Renal cortex interstitium (tissue), 15 donors: ENCODE results near the gene HTRA1. TPM values are rescaled to one million over a fixed set of nuclear protein-coding genes. Genes with fewer than 3 reads are reported as not detected.

Experiments
- DNase-seq, 11 donors: peaks; one replicate each; pipeline ENCODE4 v3.0.0-alpha.2; 2013; ENCODE audit warnings: low read depth in 9 of 11, low spot score in 4 of 11; ENCODE audit errors: extremely low read depth in 1 of 11
- long read RNA-seq, 16 experiments: transcript quantifications; one replicate each; lab custom pipeline, GENCODE V29; 2026
- polyA plus RNA-seq, 3 donors: library from polyadenylated mRNA; unstranded; fragments of 120-200 nt; gene quantifications; one replicate each; pipeline ENCODE4 v1.2.1, GENCODE V29; 2013; ENCODE audit not compliant: insufficient read length in 3 of 3

HTRA1 gene
- 100 to 1,000 TPM; 158 to 183 (median 158) TPM for polyA plus RNA-seq
- long read RNA-seq, donor 1, transcript HTRA1-201 (9 exons, 2,120 nt), result major isoform, 47 of 55 reads
- long read RNA-seq, donor 1, partial matches to known transcripts, result 6 of 55 reads
- long read RNA-seq, donor 1, other reads (novel, unspliced or antisense), result 0 of 55 reads
- long read RNA-seq, donor 2, transcript HTRA1-201 (9 exons, 2,120 nt), result major isoform, 34 of 42 reads
- long read RNA-seq, donor 2, transcript HTRA1-202 (6 exons, 1,214 nt), result minor isoform, 8 of 42 reads
- long read RNA-seq, donor 2, partial matches to known transcripts, result 0 of 42 reads
- long read RNA-seq, donor 2, other reads (novel, unspliced or antisense), result 0 of 42 reads
- long read RNA-seq, donor 3, transcript HTRA1-201 (9 exons, 2,120 nt), result major isoform, 67 of 84 reads
- long read RNA-seq, donor 3, transcript HTRA1-202 (6 exons, 1,214 nt), result minor isoform, 5 of 84 reads
- long read RNA-seq, donor 3, partial matches to known transcripts, result 7 of 84 reads
- long read RNA-seq, donor 3, other reads (novel, unspliced or antisense), result 5 of 84 reads
- long read RNA-seq, donor 4, transcript HTRA1-201 (9 exons, 2,120 nt), result major isoform, 42 of 56 reads
- long read RNA-seq, donor 4, partial matches to known transcripts, result 10 of 56 reads
- long read RNA-seq, donor 4, other reads (novel, unspliced or antisense), result 0 of 56 reads
- long read RNA-seq, donor 5, result 0 reads
- long read RNA-seq, donor 6, transcript HTRA1-201 (9 exons, 2,120 nt), result major isoform, 35 of 39 reads
- long read RNA-seq, donor 6, partial matches to known transcripts, result 0 of 39 reads
- long read RNA-seq, donor 6, other reads (novel, unspliced or antisense), result 0 of 39 reads
- long read RNA-seq, donor 7, transcript HTRA1-201 (9 exons, 2,120 nt), result major isoform, 33 of 85 reads
- long read RNA-seq, donor 7, transcript HTRA1-202 (6 exons, 1,214 nt), result minor isoform, 5 of 85 reads
- long read RNA-seq, donor 7, partial matches to known transcripts, result 47 of 85 reads
- long read RNA-seq, donor 7, other reads (novel, unspliced or antisense), result 0 of 85 reads
- long read RNA-seq, donor 8, transcript HTRA1-202 (6 exons, 1,214 nt), result minor isoform, 6 of 130 reads
- long read RNA-seq, donor 8, transcript HTRA1-201 (9 exons, 2,120 nt), result major isoform, 73 of 130 reads
- long read RNA-seq, donor 8, partial matches to known transcripts, result 51 of 130 reads
- long read RNA-seq, donor 8, other reads (novel, unspliced or antisense), result 0 of 130 reads
- long read RNA-seq, donor 9, transcript HTRA1-201 (9 exons, 2,120 nt), result major isoform, 49 of 71 reads
- long read RNA-seq, donor 9, transcript HTRA1-202 (6 exons, 1,214 nt), result minor isoform, 8 of 71 reads
- long read RNA-seq, donor 9, partial matches to known transcripts, result 14 of 71 reads
- long read RNA-seq, donor 9, other reads (novel, unspliced or antisense), result 0 of 71 reads
- long read RNA-seq, donor 10, transcript HTRA1-201 (9 exons, 2,120 nt), result major isoform, 43 of 55 reads
- long read RNA-seq, donor 10, transcript HTRA1-202 (6 exons, 1,214 nt), result minor isoform, 12 of 55 reads
- long read RNA-seq, donor 10, partial matches to known transcripts, result 0 of 55 reads
- long read RNA-seq, donor 10, other reads (novel, unspliced or antisense), result 0 of 55 reads
- long read RNA-seq, donor 11, transcript HTRA1-201 (9 exons, 2,120 nt), result major isoform, 34 of 36 reads
- long read RNA-seq, donor 11, partial matches to known transcripts, result 0 of 36 reads
- long read RNA-seq, donor 11, other reads (novel, unspliced or antisense), result 0 of 36 reads
- long read RNA-seq, donor 12, transcript HTRA1-201 (9 exons, 2,120 nt), result major isoform, 21 of 24 reads
- long read RNA-seq, donor 12, partial matches to known transcripts, result 0 of 24 reads
- long read RNA-seq, donor 12, other reads (novel, unspliced or antisense), result 0 of 24 reads
- long read RNA-seq, donor 13, result 0 reads
- long read RNA-seq, donor 14, transcript HTRA1-201 (9 exons, 2,120 nt), result major isoform, 56 of 79 reads
- long read RNA-seq, donor 14, transcript HTRA1-202 (6 exons, 1,214 nt), result minor isoform, 6 of 79 reads
- long read RNA-seq, donor 14, partial matches to known transcripts, result 17 of 79 reads
- long read RNA-seq, donor 14, other reads (novel, unspliced or antisense), result 0 of 79 reads
- long read RNA-seq, donor 15, transcript HTRA1-201 (9 exons, 2,120 nt), result major isoform, 18 of 27 reads
- long read RNA-seq, donor 15, partial matches to known transcripts, result 5 of 27 reads
- long read RNA-seq, donor 15, other reads (novel, unspliced or antisense), result 0 of 27 reads
- long read RNA-seq, donor 16, transcript HTRA1-202 (6 exons, 1,214 nt), result minor isoform, 9 of 155 reads
- long read RNA-seq, donor 16, transcript HTRA1-201 (9 exons, 2,120 nt), result major isoform, 110 of 155 reads
- long read RNA-seq, donor 16, partial matches to known transcripts, result 31 of 155 reads
- long read RNA-seq, donor 16, other reads (novel, unspliced or antisense), result 5 of 155 reads

DNA sequence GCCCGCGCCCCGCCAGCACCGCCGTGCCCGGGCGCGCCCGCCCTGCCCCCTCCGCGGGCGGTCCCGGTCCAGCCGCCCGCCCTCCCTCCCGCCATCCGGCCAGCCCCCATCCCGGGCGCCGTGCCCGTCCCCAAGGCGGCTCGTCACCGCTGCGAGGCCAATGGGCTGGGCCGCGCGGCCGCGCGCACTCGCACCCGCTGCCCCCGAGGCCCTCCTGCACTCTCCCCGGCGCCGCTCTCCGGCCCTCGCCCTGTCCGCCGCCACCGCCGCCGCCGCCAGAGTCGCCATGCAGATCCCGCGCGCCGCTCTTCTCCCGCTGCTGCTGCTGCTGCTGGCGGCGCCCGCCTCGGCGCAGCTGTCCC lies at the start of gene HTRA1:
HTRA1 (plus strand) TSS at position 187 of the 362 bp plus-strand sequence; CDS start at position 287, 100 bp downstream.
- peak in 4 of 11 donors; percentile 50 to 68 (median 62) for DNase-seq

DNA sequence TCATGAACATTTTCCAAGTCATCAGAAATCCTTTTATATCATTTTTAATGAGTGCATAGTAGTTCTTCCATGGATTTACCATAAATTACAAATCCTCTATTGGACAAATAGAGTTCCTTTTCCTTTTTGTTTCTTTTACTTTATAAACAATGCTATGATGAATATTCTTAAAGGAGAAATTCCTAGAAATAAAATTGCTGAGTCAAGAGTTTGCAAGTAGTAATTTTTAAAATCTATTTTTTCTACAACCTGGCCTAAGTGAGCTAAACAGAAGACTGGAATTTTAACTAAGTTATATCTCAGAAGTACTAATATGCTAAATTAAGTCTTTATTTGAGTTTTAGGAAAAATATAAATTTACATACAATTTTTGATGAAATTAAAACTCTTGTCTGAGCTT lies 48.0 kb upstream of the HTRA1 start:
- no peak for DNase-seq

DNA sequence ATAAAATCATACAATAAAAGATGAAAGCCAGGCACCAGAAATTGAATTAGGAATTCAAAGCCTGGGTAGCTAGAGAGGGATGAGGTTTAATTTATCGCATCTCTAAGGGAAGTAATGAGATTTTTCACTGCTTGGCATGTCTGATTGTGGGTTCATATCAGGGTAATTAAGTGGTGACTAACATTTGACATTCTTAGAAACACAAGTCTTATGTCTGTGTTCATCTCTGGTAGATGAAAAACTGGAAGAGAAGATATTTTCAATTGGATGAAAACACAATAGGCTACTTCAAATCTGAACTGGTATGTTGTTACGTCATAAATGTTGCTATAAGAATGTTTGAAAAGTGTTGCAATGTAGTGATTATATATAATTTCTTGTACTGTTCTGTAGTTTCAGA lies 43.7 kb upstream of the HTRA1 start:
- no peak for DNase-seq

DNA sequence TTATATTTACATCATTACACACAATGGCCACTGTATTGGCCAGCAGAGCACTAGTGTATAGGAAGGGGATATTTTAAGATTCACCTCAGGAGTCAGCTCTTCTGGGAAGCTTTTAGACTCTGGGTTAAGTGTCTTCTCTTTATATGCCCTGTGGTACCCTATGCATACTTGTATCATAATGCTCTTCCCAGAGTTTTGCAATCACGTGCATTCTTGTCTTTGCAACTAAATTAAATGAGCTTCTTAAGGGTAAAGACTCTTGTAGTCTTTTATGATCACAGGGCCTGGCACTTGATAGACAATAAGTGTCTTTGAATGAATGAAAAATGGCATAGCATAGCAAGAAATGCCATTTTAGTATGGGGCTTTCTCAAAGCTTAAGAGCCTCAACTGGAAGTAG lies 42.3 kb upstream of the HTRA1 start:
- DNase-seq, result no peak

DNA sequence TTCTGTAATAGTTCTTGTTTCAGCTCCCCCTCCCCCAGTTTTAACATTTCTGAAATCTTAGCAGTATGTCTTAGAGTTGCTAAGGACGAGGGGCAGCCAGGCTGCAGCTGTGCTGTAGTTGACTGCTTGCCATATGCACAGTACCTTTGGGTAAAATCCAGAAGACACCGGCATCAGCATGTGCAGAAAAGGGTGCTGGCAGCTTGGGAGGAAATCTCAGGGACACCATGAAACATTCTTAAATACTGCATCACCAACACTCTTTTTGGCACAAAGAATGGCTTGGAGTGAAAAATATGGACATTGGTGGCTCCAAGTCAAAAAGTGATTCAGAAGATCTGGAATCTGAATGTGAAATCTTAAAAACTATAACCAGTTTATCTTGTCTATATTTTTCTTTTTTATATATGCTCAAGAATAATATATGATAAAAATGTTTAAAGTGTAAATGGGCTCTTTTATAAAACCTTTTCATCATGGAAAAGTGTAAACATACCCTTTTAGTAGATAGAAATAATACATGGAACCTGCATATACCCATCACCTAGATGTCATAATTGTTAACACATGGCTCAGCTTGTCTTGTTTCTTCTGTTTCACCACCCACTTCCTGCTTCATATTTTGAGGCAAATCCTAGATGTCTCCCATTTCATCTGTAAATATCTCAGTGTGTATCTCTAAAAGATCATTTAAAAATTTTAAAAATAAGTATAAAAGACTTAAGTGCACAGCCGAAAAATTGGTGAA lies 41.3 kb upstream of the HTRA1 start:
- DNase-seq, result no peak

DNA sequence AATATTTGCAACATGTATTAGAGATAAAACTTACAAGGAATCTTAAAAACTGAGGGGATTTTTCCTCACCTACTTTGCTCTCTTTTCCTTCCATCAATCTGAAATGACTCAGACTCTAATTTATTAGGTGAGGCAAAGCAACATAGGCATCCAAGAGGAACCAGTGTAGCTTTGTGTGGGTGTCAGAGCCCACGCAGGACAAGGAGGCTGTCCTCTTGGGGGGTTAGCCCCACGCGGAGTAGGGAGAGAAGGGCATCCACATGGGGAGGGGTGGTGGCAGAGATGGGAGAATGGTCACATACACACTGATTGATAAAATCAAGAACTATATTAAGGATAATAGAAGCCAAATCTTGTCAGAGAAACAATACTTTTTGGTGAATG lies 40.7 kb upstream of the HTRA1 start:
- no peak for DNase-seq

DNA sequence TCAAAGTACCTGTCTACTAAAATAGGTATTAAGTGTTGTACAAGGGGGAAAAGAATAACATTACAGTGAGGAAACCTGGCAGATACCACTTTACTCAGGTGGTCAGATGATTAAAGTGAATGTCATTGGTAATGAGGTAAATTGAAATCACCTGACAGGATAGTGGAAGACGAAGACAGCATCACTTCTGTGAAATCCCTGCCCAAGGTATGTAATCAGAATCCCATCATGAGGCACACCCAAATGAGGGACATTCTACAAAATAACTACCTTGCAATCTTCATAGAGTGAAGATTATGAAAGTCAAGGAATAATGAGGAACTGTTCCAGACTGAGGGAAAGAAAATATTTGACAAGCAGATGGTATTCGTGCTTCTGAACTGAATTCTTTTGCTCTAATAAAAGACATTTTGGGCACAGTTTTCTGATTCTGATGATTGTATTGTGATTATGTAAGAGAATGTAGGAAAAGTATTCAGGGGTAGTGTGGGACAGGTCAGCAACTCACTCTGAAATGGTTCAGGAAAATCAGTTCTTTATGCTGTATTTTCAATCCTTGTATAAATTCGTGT lies 40.2 kb upstream of the HTRA1 start:
- no peak for DNase-seq

DNA sequence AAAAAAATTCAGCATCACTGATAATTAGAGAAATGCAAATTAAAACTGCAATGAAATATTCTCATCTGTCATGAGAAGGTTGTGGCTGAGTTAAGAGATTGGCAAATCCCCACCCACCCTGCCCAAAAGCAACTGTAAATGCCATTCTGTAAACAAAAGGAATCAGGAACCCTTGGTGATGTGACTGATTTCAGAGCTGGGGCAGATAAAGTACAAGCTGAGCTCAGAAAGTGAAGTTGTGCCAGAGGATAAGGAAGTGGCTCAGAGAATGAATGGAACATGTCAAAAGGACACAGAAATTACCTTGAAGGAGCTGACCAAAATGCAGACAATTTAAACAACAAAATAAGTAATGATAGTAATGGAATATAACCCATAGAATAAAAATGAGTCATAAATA lies 39.6 kb upstream of the HTRA1 start:
- no peak for DNase-seq

DNA sequence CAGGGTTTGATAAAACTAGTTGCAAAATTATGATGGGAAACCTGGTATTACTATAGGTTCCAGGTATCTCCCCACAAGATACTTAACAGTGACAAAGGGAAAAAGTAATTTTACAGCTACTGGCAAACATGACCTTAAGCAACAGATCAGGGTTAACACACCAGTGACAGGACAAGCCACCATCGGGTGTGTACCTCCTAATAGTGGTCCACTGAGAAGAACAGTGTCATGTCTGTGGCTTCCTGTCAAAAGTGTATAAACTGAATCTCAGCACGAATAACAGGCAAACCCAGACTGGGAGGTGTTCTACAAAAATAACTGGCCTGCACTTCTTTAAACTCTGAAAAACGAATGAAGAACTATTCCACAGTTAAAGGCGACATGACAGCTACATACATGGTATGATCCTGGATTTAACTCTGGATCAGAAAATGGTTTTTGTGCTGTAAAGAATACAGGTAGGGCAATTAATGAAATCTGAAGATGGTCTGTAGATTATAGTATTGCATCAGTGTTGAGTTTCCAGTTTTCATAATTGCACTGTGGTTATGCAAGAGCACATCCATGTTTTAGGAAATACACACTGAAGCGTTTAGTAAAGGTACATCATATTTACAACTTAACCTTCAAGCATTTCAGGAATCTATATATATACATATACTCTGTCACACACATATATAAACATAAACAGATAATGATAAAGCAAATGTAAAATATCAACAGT lies 38.9 kb upstream of the HTRA1 start:
- no peak for DNase-seq

DNA sequence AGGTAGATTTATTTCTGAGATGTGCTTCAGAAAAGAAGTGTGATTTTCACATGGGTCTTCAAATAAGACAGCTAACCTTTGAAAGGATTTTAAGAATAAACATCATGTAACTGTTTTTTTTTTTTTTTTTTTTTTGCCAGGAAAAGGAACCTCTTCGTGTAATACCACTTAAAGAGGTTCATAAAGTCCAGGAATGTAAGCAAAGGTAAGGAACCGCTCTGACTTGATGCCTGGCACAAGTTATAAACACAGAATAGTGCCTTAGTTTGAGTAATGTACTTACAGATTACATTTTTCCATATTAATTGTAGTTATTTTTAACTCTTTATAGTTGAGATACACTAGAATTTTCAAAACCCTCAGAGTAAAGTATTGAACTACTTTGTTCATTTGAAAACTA lies 37.3 kb upstream of the HTRA1 start:
- DNase-seq, result no peak

DNA sequence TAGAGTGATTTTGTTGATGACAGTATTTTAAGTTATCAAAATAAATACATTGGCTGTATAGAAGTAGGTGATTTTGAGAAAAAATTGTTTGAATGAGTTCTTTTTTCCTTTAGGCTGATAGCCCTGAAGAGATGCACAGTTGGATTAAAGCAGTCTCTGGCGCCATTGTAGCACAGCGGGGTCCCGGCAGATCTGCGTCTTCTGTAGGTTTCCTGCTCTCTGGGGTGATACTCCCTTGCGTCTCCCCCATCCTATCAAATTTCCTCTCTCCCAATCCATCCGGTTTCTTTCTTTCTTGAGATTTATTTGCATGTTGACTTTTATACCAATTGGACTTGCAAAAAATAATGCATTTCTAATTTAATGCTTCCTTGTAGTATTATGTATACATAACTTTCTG lies 34.5 kb upstream of the HTRA1 start:
- DNase-seq, result no peak

DNA sequence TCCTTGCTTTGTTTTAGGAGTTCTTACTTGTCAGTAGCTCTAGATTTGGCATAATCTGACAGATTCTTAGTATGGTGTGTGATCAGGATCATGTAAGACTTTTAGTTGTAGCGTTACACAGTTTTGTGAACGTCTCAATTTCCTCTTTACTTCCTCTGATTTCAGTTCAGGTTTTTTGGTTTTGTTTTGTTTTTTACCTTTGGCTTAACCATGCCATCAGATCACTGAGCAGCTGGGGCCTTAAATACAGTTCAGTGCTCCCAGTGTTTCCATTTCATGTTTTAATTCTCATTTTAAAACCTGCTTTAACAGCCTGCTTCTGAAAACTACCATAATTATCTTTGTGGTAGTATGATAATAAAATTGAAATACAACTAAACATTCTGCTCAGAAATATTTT lies 34.1 kb upstream of the HTRA1 start:
- no peak for DNase-seq

DNA sequence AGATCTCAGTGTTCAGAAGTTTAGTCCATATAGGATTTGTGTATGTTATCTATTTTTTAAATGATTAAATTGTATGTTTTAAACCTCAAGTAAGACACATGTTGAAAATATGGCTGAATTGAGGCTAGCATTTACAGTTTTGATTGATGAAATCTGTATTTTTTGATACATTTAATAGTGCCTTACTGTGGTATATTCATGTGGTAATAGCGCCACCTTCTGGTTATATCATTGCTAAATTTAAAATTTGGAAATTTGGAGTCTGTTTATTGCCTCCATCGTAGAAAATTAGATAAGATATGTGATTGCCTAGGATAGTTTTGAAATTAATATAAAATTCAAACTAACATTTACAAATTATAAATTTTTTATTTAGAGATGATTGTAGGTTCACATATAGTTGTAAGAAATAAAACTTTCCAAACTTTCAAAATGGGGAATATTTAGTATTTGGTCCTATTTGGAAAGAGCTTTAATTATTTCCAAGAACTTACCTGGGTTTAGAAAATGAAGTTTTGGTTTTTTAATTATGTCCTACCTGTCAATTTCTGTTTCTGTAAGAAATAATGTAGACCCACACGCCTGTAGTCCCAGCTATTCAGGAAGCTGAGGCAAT lies 26.0 kb upstream of the HTRA1 start:
- DNase-seq, result peak in 7 of 11 donors; percentile 4 to 56 (median 25)

DNA sequence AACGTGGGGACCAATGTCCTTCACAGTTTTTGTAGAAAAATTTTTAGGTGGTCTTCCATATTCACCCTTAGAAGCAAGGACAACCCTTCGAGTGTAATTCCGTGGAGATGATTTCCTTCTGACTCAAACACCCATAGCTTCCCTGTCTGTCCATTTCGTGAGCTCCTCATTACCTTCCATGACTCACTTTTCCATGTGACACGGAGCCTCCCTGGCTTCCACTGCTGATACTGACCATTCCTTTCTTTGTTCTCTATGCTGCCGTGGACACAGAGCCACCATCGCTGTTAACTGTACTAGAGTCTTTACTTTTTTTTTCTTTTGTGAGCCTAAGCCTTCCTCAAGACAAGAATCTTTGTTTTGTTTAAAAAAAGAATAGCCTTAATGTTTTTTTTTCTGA lies 19.4 kb upstream of the HTRA1 start:
- no peak for DNase-seq

DNA sequence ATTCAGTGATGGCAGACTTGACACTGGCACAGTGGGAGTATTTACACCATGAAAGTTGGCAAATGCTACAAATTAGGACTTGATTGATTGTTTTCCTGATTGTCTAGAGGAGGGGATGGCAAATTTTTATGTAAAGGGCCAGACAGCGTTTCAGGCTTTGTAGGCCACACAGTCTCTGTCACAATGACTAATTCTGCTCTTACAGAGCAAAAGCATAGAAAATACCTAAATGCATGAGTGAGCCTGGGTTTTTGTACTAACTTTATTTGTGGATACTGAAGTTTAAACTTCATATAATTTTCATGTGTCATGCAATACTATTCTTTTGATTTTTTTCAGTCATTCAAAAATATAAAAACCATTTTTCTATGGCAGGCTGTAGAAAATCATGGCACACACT lies 15.9 kb upstream of the HTRA1 start:
- DNase-seq, result no peak
